GM19238 (cell line): ENCODE measurements around the gene TNFRSF14.
A peak's percentile ranks its signal among the peaks of the same experiment; 100 is the strongest.
"Not testable (repeated sequence)": the region's sequence is repeated elsewhere in the genome, so short reads cannot be mapped to it uniquely, and the experiment has no call there.

Experiments used
- DNase-seq: peaks from one replicate; pipeline ENCODE4 v3.0.0; 2011; ENCODE audit warnings: low spot score; ENCODE audit not compliant: insufficient read length

TNFRSF14 gene

DNA sequence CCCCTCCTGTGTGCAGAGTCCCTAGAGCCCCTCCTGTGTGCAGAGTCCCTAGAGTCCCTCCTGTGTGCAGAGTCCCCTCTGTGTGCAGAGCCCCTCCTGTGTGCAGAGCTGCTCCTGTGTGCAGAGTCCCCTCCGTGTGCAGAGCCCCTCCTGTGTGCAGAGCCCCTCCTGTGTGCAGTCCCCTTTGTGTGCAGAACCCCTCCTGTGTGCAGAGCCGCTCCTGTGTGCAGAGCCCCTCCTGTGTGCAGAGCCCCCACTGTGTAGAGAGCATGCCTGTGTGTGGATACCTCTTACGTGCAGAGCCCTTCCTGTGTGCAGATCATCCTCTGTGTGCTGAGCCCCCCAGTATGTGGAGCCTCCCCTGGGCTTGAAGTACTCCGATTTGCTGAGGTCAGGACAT is 17.8 kb upstream of the TNFRSF14 start:
- DNase-seq: no peak

DNA sequence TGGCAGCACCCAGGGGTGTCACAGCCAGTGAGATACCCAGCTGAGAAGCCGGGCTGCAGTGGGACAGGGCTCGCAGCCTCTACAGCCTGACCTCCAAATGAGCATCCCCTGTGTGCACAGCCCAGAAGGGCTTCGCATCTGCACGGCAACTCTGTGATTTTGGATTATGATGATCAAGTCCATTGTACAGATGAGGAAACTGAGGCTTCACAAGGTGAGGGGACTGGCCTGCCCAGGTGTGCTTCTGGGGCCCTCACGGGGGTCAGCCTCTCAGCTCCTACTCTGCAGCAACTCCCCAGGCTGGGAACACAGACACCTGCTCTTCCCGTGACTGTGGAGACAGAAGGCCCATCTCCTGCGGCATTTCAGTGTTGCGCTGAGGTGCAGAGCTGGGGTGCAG is 17.3 kb upstream of the TNFRSF14 start:
- no peak for DNase-seq

DNA sequence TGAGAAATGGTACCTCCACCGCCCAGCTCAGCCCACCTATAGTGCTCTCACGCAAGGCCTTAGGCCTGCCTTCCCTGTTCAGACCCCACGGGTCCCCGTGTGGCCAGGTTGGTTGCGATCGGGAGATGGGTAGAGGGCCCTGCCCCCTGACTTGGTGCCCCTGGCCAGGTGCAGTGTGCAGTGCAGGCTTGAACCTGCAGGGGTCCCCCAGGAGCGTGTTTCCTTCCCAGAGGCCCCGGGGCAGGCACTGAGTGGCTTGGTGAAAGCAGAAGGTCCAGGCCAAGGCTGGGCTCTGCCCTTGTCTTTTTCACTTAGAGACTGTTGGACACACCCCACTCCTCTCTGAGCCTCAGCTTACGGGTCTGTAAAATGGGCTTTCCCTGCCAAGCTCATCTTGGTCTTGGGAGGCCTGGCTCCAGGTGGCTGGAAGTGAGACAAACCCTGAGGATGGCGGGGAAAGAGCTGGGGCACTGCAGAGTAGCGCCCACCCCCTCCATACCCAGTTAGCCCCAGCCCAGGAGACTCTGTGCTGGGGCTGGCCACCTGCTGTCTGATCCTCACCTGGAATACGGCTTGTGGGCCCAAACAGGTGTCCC is 16.8 kb upstream of the TNFRSF14 start:
- DNase-seq: no peak

DNA sequence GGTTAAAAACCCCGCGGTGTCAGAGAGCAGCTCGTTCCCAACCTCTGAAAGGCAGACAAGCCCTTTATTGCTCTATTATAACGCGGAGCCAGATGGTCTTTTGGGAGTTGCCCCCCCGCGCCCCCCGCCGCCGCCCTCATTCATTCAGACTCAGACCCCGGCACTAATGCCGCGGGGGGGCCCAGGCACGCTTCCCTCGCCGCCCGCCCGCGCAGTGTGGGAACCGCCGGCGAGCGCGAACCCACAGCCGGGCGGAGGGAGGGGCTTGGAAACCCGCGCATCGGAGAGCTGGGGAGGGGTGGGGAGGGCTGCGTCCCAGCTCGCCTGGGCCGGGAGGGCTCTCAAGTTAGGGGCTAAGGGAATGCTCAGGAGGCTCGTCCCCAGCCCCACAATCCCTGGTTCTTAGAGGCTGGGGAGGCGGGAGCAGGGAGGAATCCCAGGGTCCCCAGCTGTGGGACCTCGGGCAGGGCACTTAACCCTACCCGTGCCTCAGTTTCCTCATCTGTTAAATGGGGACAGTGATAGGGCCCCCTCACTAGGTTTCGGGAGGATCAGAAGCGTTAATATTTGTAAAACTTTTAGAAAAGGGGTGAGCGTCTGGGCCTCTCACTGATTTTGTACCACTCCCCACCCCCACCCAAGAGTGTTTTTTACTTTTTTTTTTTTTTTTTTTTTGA is 15.2 kb upstream of the TNFRSF14 start:
- DNase-seq: no peak

DNA sequence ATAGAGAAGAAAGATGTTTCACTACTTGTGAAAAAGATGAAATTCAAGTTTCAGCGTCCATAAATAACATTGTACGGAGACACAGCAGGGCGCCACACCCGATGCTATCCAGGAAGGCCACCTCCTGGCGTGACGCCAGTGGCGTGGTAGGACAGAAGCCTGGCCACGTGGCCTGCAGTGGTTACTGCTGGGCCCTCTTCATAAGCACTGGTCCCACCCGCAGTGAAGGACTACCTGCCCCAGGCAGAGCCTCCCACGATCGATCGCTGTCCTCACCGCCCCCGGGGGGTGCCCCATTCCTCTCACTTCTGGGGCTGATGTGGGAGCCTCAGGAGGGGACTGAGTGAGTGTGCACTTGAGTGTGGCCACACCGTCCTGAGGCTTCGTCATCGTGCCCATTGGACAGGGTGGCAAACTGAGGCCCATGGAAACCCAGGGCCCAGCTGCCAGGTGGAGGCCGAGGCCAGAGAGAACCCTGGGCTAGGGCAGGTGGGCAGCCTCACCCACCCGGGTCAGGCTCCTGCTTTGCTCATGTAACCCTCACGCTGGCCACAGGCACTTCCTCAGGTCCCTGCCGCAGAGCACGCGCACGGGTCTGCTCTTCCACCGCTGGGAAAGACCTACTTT is 14.4 kb upstream of the TNFRSF14 start:
- no peak for DNase-seq

DNA sequence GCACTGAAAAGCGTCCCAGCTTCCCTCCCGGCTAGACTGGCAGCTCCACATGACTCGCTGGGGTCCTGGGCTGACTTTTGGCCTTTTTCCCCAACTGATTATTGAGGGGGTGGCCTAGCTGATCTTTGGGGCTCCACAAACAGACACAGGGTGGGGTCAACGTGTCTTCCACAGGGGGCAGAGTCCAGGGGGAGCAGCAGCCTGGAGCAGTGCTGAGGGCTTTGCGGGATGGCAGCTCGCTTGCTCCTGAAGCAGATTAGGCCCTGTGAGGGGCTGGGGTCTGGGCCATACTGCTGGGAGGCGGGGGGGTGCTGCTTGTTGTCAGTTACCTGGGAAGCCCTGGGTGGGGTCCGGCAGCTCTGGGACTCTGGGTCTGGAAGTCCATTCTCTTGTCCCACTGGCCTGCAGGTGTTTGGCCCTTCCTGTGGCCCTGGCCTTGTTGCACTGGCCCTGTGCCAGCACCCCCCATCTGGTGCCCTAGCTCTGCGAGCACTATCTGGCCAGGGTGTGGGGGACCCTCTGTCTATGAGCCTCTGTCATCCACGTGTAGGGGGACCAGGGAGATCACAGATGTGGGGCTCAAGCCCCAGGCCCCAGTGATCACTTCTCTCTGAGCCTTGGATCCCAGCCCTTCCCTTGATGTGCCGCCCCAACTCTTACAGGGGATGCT is 13.8 kb upstream of the TNFRSF14 start:
- DNase-seq: no peak

DNA sequence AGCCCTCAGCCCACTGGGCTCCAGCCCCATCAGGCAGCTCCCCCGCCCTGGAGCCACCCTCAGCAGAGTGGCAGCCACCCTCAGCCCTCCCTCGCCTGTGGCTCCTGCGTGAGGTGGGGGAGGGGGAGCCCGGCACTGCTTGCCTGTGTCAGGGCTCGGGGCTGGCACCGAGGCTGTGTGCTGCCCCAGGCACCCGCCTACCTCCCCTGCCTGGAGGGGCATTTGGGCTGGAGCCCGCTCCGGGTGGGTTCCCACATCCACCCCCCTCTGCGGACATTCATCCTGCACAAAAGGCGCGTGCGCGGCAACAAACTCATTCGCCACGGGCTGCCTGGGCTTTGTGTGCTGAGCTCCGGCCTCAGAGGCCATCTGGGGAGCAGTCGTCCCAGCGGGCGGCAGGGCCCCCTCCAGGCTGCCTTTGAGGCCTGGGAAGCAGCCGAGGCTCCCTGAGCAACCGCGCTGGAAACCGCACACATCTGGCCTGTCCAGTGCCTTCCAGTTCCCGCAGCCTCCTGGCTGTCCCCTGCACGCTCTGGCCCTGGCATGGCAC is 12.6 kb upstream of the TNFRSF14 start:
- no peak for DNase-seq

DNA sequence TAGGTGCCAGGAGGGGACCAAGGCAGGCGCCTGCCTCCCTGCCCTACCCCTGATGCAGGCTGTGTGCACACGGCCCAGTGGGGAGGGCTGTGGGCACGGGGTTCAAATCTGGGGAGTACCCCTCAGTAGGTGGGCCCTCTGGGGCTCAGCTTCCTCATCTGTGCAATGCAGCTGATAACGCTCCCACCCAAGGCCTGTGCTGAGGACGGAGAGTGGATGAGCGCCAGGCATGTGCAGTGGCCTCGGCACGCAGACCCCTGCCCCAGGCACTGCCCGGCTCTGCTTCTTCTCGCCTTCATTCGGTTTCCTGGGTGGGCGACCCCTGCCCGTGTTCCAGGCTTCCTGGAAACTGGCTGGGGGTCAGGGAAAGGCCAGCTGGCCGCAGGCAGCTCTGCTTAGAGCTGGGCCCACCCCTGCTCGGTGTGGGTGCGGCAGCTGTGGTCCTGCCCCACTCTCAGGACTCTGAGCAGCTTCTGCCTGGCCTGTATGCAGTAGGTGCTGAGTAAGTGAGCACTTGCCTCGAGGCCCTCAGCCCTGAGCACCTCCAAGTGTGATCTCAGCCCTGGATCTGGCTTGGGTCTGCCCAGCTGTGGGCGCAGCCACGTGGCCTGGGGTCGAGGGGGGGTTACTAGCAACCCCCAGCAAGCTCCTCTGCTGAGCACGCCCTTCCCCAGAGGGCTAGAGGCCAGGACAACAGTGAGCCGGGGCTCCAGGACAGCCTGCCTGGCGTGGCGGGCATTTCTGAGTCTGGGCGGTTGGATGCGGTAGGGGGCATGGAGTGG is 11.9 kb upstream of the TNFRSF14 start:
- DNase-seq: no peak

DNA sequence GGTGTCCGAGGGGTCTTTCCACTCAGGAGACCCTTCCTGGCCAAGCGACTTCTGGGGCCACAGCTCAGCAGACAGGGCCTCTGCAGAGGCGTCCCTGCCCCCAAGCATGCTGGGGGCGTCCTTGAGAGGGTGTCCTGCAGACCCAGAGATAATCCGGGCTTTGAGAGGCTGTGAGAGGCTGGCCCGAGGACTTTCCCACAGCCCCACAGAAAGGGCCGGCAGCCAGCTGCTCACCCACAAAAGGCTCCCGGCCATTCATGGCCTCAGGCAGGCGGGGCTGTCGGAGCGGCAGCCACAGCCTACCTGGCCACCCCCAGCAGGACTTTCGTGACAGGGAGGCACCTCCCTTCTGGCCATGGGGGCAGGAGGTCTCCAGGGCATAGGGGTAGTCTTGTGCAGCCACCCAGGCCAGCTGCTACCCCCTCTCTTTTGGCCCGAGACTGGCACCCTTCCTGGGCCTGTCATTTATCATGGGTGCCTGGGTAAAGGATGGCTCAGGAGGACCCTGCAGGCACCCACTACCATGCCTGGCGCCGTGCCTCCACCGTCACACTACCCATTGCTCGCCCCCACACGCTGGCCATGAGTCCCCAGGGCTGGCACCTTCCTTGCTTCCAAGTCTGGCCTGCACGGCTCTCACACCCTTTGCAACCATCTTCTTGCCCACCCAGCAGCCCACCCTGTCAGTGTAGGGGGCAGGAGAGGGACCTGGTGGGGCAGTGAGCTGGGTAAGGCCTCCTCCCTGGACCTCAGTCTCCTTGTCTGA is 11.1 kb upstream of the TNFRSF14 start:
- no peak for DNase-seq

DNA sequence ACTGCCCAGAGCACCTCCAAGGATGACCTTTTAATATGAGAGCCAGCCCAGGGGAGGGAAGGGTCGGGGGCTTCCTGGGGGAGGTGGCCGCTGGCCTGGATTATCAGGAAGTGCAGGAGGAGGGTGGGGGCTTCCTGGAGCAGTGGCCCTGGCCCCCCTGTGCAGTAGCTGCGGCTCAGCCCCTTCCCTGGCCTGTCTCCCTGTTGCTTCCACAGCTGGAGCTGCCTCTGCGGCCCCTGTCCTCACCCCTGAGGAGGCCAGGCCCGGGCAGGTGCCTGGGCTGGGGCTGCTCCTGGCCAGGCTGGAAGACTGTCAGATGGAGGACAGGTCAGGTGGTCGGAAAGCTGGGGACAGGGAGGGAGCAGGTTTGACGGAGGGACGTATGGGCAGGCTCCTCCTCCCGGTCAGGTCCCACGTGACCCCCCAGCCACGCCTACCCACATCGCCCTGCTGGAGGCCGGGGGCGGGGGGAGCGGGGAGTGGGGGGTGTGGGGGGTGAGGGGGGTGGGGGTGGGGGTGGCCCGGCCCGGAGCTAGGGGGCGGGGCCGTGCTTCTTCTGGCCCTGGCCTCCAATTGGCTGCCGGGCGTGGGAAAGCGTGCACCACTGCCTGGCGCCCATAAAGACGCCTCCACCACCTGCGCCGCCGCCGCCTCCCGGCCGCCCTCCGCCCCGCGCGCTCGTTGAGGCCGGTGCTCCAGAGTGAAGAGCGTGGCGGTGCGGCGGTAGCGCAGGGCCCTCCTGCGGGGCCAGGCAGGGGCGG is 10.2 kb upstream of the TNFRSF14 start:
- peak; percentile 97 for DNase-seq

DNA sequence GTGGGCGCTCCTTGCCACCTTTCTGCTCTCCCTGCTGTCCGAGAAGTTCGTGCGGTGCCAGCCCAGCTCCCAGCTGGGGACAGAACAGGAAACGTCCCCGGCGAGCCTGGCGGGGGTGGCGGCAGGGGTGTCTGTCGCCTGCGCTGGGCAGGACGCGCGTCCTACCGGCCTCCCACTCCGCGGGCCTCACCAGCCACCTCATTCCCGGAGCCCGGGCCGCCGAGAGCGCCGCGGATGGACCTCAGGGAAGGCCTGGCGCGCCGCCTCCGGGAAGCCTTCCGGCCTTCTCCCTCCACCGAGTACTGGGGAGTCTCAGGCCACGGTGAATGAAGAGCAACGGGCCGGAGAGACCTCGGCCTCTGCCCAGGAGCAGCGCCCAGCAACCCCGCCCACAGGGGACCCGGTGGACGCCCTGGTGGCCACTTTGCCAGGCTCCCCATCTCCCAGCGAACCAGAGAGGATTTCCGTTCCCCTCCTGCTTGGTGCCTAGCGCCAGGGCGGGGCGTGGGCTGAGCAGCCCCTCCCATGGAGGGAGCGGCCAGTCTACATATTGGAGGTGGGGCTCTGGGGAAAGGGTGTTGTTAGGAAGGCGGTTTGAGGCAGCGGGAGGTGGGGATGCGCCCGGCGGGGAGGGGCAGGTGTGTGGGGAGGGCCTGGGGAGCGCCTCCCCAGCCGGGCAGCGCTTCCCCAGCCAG is 9.5 kb upstream of the TNFRSF14 start:
- DNase-seq: peak; percentile 89

DNA sequence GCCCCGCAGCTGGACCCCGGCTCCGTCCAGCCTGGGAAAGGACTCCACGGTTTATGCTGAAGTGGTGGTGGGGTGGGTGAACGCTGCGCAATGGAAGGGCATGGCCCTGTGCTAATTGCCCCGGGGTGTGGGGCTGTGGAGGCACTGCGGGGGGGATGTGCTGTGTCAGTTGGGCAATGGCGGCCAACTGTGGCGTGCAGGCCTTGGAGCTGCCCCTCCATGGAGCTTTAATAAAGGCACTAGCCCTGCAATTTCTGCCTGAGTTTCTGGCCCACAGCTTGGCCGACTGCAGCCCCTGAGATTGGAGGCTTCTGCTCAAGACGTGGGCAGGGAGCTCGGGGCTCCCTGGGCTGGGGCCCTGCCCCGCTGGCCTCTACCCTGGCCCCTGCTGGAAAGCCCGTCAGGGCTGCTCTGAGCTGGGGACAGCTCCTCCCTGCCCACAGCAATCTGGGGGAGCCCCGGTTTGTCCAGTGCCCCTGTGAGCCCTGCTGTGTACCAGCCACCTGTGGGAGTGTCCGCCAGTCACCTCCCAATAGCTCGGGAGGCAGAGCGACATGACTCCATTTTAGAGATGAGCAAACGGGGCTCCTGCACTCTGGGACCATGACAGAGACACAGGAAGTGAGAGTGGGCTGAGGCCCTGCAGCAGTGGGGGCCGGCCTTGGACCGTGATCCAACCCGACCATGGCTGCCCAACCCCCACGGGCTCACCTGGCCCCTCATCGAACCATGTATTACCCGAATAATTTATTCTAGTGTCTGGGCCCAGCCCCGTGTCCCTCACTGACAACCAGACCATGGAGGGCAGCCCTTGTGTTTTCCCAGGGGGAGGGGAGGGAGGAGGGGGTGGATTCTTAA is 8.7 kb upstream of the TNFRSF14 start:
- peak; percentile 66 for DNase-seq

DNA sequence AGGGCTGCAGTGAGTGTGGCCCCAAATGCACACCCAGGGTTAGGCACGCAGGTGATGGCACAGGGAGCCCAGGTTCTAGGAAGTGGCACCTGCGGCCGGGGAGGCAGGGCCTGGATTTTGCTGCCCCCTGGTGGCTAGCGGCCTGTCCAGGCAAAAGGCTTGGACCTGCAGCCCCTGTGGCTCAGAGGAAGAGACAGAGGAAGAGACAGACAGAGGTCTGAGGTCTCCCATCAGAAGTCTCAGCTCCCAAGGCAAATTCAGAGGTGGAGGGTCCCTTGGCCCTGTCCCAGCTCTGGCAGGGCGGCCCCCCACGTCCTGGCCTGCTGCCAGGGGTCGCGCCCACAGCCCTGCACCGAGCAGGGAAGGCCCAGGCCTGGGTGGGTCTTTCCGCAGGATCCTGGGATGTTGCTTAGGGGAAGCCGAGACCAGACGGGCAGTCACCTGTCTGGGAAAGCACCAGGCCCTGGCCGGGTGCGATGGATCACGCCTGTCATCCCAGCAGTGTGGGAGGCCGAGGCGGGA is 8.0 kb upstream of the TNFRSF14 start:
- DNase-seq: peak; percentile 81

DNA sequence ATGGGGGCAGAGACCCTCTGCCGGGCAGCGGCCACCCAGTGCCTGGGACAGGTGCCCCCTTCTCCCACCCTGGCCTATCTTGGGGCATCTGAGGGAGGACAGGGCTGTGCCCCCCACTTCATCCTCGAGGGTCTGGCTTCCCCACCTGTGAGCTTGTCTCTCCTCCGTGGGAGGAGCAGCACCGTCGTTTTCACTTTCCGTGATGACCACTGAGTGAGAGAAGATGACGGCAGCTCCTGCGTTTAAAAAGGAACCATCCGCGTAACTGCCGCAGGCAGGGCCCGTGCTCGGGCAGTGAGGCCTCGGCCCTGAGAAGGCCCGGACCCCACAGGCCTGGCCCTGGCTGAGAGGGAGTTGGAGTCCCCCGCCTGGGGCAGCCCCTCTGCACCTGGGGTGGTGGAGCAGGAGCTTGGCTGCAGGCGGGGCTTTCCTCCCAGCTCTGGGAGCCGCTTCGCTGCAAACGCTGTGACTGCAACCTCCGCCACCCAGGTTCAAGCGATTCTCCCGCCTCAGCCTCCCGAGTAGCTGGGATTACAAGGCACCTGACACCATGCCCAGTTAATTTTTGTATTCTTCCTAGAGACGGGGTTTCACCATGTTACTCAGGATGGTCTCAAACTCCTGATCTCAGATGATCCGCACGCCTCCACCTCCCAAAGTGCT is 6.7 kb upstream of the TNFRSF14 start:
- DNase-seq: not testable (repeated sequence)

DNA sequence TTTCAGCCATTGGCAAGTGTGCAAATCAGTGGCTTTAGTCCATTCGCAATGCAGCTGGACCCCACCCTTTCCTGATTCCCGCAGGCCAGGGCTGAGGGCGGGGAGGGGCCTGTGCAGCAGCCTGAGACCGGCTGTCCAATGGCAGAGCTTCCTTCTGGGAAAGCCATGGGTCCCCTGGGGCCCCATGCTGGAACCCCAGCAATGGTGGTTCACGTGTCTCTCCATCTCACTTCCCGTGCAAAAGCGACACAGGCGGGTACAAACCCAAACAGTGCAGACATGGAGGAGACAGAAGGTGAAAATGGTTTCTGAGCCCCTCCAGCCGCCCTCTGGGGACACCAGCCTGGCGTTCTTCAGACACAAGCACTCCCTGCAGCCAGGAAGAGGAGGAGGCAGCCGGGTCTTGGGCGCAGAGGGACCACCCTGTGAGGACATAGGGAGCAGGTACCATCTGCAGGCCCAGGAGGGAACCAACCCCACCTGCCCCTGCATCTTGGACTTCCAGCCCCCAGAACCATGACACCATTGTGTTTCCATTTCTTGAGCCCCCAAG is 5.8 kb upstream of the TNFRSF14 start:
- not testable (repeated sequence) for DNase-seq

DNA sequence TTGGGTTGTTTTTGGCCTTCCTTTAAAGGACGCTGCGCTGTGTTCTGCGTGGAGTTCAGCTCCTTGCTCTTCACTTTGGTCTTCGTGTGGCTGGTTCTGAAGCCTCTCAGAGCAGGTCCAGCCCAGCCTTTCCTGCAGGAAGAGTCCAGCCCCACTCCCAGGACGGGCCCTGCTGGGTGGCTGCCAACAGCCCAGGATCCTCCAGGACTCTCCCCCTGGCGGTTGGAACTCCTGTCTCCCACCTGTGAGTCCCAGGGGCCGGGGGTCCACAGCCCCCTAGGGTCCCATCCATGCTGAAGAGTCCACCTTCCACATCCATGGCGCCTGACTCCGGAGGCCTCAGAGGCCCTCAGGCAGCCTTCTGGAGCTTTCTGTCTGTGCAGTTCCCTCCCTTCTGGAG is 4.6 kb upstream of the TNFRSF14 start:
- DNase-seq: not testable (repeated sequence)

DNA sequence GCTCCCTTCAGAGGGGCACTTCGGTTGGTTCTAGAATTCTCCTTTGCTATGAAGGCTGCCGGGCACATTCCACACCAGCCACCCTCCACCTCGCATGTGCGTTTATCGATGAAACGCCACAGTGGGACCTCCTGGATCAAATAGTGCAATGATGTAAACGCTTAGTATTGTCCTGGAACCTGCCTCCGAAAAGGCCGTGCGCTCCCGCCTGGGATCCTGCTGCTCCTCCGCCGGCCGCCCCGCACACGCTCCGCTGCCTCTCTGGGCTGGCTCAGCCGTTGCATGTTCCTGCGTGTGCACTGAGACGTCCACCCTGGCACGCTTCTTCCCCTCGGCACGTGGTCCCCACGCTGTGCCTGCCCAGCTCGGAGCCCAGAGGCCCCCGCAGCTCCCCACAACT is 4.0 kb upstream of the TNFRSF14 start:
- DNase-seq: no peak
